HepG2 (cell line): ENCODE data around the gene RRBP1. TPM values are rescaled to one million over a fixed set of nuclear protein-coding genes. Genes with fewer than 3 reads are reported as not detected.

Experiments
- AGO1 ChIP-seq: fragments of 200-400 bp; formaldehyde crosslinking; IDR thresholded peaks from 2 replicates; pipeline ENCODE4 v1.6.1; 2017; ENCODE audit warnings: mild to moderate bottlenecking, low read depth, low read length, moderate library complexity; ENCODE audit not compliant: poor library complexity, severe bottlenecking
- ARID4A ChIP-seq: sonication (generic); formaldehyde crosslinking; IDR thresholded peaks from 2 replicates; pipeline ENCODE4 v1.5.0; 2020; ENCODE audit warnings: mild to moderate bottlenecking, missing genetic modification reagents, borderline replicate concordance
- ATF5 ChIP-seq: sonication (generic); formaldehyde crosslinking; IDR thresholded peaks from 2 replicates; pipeline ENCODE4 v1.4.0; 2020; ENCODE audit warnings: mild to moderate bottlenecking, low read depth, missing genetic modification reagents
- ATF6 ChIP-seq: sonication (generic); formaldehyde crosslinking; conservative IDR thresholded peaks from 2 replicates; pipeline ENCODE4 v1.4.0; 2020; ENCODE audit warnings: missing genetic modification reagents
- CREM ChIP-seq, 2 experiments: sonication (generic) in 1 of 2; formaldehyde crosslinking in 1 of 2; IDR thresholded peaks; 2 replicates each; pipeline versions ENCODE4 v1.4.0 to v1.6.1; 2016 to 2020; ENCODE audit warnings: antibody characterized with exemption in 1 of 2, mild to moderate bottlenecking in 1 of 2, missing genetic modification reagents in 1 of 2
- JUND ChIP-seq: sonication (generic); formaldehyde crosslinking; IDR thresholded peaks from 2 replicates; pipeline ENCODE4 v1.8.0; 2022; ENCODE audit warnings: mild to moderate bottlenecking, missing genetic modification reagents
- MAF1 ChIP-seq: sonication (generic); formaldehyde crosslinking; IDR thresholded peaks from 2 replicates; pipeline ENCODE4 v1.5.0; 2020; ENCODE audit warnings: missing genetic modification reagents, borderline replicate concordance
- NFATC3 ChIP-seq: sonication (generic); formaldehyde crosslinking; IDR thresholded peaks from 2 replicates; pipeline ENCODE4 v1.5.1; 2020; ENCODE audit warnings: mild to moderate bottlenecking, missing genetic modification reagents
- SMAD1 ChIP-seq: sonication (generic); formaldehyde crosslinking; IDR thresholded peaks from 2 replicates; pipeline ENCODE4 v1.4.0; 2020; ENCODE audit warnings: missing genetic modification reagents, low read depth, mild to moderate bottlenecking, borderline replicate concordance
- TERF1 ChIP-seq: sonication (generic); formaldehyde crosslinking; IDR thresholded peaks from 2 replicates; pipeline ENCODE4 v1.8.0; 2022; ENCODE audit warnings: mild to moderate bottlenecking, missing genetic modification reagents, moderate library complexity
- ZBED4 ChIP-seq: sonication (generic); formaldehyde crosslinking; IDR thresholded peaks from 2 replicates; pipeline ENCODE4 v1.4.0; 2020; ENCODE audit warnings: missing genetic modification reagents, borderline replicate concordance
- ZNF24 ChIP-seq: fragments of 450-650 bp; IDR thresholded peaks from 2 replicates; pipeline ENCODE4 v1.6.1; 2017; ENCODE audit warnings: antibody characterized with exemption, mild to moderate bottlenecking
- polyA plus RNA-seq, 8 experiments: library from polyadenylated mRNA; depleted of rRNA in 3 of 8; stranded (reverse) in 7 of 8; unstranded in 1 of 8; fragments of >200 nt; fragmentation: Illumina TruSeq in 4 of 8; extraction: Trizol in 4 of 8; gene quantifications; 2 replicates each; pipeline versions ENCODE4 v1.2.1 to v1.2.3, GENCODE V29; 2011 to 2016; ENCODE audit warnings: low read depth in 4 of 8, missing spikeins in 1 of 8, mixed read lengths in 1 of 8; ENCODE audit not compliant: insufficient read depth in 1 of 8
- total RNA-seq, 5 experiments: library from RNA; depleted of rRNA; stranded (reverse); fragments of >200 nt; fragmentation: Illumina TruSeq; extraction: Trizol; gene quantifications; 2 replicates each; pipeline ENCODE4 v1.2.3, GENCODE V29; 2016; ENCODE audit warnings: low read depth in 1 of 5
- TF ChIP-seq, protein P1 (sequence below): fragments of 450-650 bp; IDR thresholded peaks from 2 replicates; pipeline ENCODE4 v1.6.1; 2017

The RRBP1 gene
- total and polyA plus RNA-seq, 2 of the 13 experiments (the other 11 are each of a cell fraction or from before 2014, with no cell fraction given) = 150 to 222 TPM

DNA sequence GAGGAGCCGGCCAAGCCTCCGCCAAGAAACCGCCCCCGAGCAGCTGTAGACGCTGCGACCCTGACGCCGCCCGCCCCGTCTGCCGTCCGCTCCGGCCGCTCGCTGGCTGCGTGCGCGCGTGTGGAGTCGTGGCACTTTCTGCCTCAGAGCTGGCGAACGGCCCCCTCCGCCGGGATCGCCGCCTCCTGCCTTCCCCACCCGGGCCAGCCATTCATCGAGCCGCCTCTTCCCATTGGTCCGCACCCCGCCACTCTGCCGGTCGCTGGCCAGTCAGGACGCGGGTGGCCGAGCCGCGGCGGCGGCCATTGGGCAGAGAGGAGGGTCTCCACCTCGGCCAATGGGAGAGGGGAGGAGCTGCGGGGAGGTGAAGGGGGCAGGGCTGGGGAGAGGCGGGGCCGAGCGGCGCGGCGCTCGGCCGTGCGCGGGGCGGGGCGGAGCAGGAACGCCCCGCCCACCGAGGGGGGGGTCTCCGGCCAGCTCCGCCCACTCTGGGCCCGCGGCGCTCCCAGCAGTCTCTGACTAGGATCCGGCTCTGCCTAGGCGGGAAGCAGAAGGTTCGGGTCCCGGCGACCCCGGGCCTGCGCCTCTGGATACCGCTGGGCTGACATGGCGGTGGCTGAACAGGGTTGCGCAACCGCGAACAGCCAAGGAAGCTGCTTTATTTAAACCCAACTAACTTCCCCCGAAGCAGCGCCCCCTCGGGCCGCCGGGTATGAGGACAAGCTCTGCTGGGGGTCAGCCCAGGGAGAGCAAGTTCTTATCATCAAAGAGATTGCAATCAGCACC lies at the start of gene RRBP1 (continued):
- TF ChIP-seq ZBED4 (peak; percentile 95; the same call in 1 of the 2 replicates), NFATC3 (CRISPR knock-in tag) (peak; percentile 88; the same call in 1 of the 2 replicates), MAF1 (CRISPR knock-in tag) (peak; percentile 85; the same call in 1 of the 2 replicates), AGO1 (peak; percentile 69), SMAD1 (CRISPR knock-in tag) (peak; percentile 95), ZNF24 (peak; percentile 84), CREM (IDR thresholded peaks at IDR 0.05) (no peak; the same call in 1 of the 2 replicates), CREM (CRISPR knock-in tag; IDR thresholded peaks at IDR 0.05) (0 out of 2 replicates have a peak, but pooled peaks have one; percentile 35), JUND (CRISPR knock-in tag) (peak; percentile 74; the same call in 1 of the 2 replicates), TERF1 (CRISPR knock-in tag) (no peak), ATF5 (CRISPR knock-in tag) (peak; percentile 71; the same call in 1 of the 2 replicates), ATF6 (CRISPR knock-in tag) (peak; percentile 65), ARID4A (CRISPR knock-in tag) (peak; percentile 93)
- TF ChIP-seq, protein P1, sequence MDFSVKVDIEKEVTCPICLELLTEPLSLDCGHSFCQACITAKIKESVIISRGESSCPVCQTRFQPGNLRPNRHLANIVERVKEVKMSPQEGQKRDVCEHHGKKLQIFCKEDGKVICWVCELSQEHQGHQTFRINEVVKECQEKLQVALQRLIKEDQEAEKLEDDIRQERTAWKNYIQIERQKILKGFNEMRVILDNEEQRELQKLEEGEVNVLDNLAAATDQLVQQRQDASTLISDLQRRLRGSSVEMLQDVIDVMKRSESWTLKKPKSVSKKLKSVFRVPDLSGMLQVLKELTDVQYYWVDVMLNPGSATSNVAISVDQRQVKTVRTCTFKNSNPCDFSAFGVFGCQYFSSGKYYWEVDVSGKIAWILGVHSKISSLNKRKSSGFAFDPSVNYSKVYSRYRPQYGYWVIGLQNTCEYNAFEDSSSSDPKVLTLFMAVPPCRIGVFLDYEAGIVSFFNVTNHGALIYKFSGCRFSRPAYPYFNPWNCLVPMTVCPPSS = no peak
